HG03558 (cell line): Measurements from ENCODE around the gene RAD50.

Experiments used
- ATAC-seq: cut with Tn5 transposase; IDR thresholded peaks from one replicate; pipeline ENCODE4 v1.9.1; 2021; ENCODE audit warnings: moderate number of reproducible peaks; ENCODE audit not compliant: unreplicated experiment; ENCODE audit errors: extremely low read depth

The RAD50 gene

GRCh38 chr5:132658381-132659302 is 101.9 kb downstream of the RAD50 start:
- ATAC-seq: no peak

- ATAC-seq: no peak
These were observed 103.1 kb downstream of the RAD50 start for GRCh38 chr5:132659598-132660493.

- ATAC-seq: no peak
These were observed 104.6 kb downstream of the RAD50 start for GRCh38 chr5:132661231-132662003.

DNA sequence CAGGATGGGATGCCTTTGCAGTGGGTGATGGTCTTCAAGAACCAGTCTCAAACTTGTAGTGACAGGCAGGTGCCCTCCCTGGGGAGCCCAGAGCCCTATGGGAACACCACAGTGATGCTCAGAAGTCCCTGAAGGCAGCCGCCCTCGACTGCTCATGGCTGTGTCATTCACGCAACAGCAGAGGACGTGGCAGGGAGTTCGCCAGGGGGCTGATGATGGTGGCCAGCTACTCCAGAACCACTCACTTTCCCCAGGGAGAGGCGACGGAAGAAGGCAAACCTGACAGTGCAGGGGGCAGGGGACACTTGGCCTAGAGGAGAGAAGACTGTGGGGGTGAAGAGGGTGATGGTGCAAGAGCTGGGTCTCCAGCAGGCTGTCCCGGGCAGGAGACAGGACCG is 105.2 kb downstream of the RAD50 start:
- no peak for ATAC-seq

DNA sequence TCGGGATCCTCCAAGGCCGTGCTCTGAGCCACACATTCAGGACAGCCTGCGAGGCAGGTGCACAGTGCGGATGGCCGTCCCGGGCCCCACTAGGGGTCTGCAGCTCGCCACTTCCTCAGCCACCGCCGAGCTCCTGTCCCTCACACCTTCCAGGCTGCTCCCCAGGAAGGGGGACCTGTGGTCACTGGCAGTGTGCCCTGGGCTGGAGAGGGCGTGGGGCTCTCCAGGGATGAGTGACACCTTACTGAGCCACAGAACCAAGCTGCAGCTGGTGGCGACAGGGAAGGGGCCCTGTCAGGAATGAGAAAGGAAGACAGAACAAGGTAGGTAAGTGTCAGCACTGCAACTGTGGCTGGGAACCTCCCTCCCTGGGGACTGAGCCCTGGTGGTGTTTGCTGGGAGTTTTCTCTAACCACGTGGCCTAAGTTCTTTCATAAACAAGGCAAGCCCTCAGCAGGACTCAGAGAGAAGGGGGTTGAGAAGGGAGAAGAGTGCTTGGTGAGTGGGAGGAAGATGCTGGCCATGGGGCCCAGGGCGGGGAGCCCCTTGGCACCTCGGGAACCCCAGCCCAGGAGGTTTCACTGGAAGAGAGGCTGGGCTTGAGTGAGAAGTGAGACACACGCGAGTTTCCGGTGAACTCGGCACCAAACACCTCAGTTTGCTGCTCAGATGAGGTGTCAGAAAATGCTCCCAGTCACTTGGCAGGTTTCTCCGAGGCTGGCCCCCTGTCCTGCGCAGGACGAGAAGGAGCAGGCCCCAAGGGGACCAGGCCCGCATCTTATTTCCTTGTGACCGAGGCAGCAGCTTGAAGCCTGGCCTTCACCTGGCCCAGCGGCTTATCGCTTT is 106.4 kb downstream of the RAD50 start:
- peak; percentile 49 for ATAC-seq

DNA sequence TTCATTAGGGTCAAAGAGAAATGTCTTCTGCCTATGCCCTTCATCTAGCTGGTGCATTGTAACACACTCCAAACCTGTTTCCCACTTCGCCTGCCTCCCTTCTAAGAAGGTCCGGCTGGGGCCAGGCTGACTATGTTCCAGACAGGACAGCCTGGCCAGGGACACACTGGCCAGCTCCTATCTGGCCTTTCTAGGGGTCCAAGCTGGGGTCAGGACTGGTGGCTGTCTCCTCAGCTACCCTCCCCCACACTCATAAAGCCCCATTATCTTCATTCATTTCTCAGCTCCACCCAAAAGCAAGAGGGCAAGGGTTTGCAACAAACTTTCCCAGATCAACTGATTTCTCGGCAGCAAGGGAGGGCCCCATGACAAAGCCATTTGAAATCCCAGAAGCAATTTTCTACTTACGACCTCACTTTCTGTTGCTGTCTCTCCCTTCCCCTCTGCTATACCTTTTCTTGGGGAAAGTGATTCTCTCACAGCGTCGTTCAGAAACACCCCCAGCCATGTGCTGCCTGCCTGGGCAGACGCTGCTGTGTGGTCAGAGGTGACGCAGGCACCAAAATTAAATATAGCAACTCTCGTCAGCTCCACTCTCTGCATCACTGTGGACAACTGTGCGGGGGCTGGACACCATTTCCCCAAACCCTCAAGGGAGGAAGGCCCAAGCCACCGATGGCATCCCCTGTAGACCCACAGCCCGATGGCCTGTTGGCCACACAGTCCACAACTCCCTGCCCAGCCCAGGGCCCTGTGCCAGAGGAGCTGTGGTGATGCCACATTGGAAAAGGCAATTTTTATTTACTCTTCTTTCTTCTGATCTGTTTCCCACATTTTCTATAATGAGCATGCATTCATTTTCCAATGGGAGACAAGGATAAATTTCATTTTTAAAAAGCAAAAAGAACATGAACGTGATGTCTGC is 107.3 kb downstream of the RAD50 start:
- ATAC-seq: peak; percentile 39

GRCh38 chr5:132664696-132665209 is 108.0 kb downstream of the RAD50 start:
- no peak for ATAC-seq

DNA sequence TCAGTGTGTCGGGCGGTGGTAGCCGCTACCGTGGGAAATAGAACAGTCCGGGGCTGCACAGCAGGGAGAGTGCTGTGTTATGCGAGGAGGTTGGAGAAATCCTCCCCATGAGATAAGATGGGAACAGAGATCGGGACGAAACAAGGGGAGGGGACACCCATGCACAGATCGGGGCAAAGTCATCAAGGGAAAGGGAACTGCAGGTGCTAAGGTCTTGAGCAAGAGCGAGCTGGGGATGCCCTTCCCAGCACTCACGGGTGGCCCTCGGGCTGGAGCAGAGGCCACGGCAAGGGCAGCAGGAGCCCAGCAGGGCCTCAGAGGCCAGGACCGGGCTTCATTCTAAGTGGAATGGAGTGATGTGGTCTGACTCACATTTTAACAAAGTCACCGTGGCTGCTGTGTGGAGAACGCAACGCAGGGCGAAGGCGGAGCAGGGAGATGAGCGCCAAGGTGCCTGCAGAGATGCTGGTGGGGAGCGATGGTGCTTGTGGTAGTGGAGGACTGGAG is 108.8 kb downstream of the RAD50 start:
- ATAC-seq: no peak

DNA sequence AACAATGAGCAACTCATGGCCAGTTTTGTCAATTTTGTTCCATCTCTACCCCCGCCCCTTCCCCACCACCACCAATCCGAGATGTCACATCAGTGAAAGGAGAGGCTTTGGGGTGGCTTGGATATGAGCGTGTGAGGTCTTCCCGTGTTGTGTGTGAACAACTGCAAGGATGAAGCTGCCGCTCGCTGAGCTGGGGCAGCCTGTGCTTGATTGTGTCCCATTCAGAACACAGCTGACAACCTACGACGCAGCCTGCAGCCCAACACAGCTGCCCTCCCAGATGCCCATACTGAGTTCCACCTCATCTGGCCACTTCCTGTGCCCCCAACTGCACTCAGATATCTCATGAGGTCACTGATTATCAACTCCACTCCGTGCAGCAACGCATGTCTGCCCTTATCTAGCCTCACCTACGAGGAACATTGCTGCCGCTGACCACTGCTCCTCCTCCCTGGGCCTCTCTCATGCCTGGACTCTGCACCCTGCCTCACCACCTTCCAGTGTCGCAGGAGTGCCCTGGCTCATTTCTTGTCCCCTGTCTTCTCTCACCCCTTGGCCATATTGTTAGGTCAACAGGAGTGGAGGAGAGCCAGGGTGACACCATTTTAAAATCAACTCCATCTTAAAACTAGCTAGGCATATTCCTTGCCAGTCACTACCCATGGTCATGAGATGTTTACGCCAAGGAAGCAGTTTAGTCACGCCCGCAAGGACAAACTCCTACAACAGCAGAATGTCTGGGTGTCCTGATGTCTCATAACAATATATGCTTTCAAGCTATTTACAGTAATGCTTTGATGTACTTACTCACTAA is 109.7 kb downstream of the RAD50 start:
- no peak for ATAC-seq

- no peak for ATAC-seq
These were observed 110.5 kb downstream of the RAD50 start for GRCh38 chr5:132667309-132667708.

GRCh38 chr5:132667761-132668705 is 111.3 kb downstream of the RAD50 start:
- ATAC-seq: no peak

DNA sequence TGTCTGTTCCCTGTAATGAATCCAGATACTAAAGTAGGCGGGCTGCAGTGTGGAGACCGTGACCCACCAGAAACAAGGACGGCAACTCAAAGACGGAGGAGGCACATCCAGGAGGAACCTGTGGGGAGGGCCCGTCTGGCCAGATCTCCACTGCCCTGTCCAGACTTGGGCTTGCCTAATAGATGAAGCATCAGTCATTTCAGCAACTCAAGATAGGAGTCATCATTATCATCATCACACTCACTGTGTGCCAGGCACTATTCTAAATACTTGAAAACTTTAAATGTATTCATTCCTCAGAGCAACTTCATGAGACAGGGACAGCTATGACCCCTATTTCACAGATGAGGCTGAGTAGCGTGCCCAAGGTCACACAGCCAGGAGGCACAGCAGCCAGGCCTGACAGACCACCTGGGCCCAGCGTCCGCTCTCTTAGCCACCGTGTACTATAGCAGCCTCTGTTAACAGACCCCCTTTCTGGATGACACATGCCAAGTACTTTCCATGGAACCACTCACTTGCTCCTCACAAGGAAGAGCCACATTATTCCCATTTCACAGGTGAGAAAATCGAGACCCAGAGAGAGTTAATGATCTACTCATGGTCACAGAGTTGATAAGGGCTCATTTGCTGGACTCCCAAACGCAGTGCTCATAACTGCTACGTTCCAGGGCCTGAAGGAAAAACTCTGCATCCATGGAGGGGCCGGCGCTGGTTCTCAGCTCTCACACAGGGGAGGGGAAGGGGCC is 112.1 kb downstream of the RAD50 start:
- no peak for ATAC-seq

- no peak for ATAC-seq
These were observed 112.7 kb downstream of the RAD50 start for GRCh38 chr5:132669455-132669820.

DNA sequence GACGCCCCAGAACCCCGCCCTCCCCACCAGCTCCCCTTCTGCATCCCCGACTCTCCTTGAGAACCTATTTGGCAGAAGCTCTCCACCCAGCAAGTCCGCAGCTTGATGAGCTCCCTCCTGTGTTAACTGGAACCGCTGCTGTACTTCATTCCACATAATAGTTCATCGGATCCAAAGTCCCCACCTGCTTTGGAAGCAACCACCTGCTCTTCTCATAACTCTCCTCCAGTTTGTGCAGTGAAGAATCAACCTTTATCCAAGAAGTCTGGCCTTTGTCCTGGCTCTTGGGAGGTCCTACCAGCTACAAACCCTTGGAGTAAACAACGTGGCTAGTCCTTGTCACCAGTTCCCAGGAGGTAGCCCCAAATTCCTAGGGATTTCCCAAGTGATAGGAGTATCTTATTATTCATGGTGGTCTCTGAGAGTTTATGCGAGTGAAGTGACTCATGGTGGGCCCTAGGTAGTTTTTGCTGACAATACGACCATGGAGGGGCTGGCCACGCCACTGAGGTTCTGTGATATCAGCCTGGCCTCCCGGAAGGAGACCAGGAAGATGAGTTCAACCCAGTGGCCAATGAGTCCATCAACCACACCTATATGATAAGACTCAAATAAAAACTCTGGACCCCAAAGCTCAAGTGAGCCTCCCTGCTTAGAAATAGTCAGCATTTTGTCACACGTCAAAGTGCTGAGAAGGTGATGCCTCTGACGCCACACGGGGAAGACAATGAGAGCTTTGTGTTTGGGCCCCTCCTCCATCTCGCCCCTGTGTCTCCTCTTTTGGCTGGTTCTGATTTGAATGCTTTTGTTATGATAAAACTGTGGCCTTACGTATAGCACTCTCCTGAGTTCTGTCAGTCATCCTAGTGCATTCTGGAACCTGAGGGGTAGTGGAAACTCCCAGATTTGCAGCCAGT is 113.4 kb downstream of the RAD50 start:
- no peak for ATAC-seq
